HG02943 (cell line): ENCODE measurements around the gene BAIAP2.
"Not testable (repeated sequence)": the region's sequence is repeated elsewhere in the genome, so short reads cannot be mapped to it uniquely, and the experiment has no call there.

Experiments used
- ATAC-seq: cut with Tn5 transposase; IDR thresholded peaks from one replicate; pipeline ENCODE4 v1.9.1; 2021; ENCODE audit warnings: mild to moderate bottlenecking, low read depth, moderate library complexity; ENCODE audit not compliant: unreplicated experiment

BAIAP2 gene

GRCh38 chr17:81151278-81151677, 116.3 kb downstream of the BAIAP2 start:
- no peak for ATAC-seq

DNA sequence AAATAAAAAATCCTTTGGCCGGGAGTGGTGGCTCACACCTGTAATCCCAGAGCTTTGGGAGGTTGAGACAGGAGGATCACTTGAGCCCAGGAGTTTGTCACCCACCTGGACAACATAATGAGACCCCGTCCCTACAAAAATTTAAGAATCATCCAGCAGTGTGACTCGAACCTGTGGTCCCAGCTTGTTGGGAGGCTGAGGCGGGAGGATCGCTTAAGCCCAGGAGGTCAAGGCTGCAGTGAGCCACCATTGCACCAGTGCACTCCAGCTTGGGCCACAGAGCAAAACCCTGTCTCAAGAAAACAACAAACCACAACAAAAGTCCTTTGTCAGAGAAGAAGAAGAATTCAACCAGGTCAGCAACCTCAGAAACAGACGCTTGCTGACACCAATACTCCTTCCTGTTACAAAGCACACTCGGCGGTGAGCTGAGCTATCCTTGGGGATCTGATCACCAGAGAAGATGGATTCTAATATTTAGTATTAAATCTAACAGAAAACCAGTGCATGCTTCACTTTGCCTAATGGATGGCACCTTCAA, 117.4 kb downstream of the BAIAP2 start:
- no peak for ATAC-seq

DNA sequence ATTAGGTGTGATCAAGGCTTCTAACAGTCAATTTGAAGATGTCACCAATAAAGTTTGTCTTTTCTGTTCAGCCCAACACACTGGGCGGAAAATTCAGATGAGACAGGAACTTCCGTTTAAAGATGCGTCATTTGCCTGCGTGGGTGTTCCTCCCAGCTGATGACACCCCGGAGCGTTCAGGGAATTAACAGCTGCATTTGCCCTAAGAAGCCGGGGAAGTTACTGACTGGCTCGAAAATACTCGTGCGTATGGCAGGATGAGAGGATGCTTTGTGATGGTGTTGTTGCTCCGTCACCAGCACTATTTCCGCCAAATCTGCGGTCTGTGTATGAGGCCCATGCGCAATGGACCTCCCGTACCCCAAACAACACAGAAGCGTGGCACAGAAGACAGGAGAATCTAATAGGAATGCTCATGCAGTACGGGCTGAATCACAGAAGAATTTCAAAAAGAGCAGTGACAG, 118.4 kb downstream of the BAIAP2 start:
- no peak for ATAC-seq

- ATAC-seq: not testable (repeated sequence)
Measured at GRCh38 chr17:81154016-81154415, 119.1 kb downstream of the BAIAP2 start.

GRCh38 chr17:81154961-81155360, 120.0 kb downstream of the BAIAP2 start:
- ATAC-seq: no peak

DNA sequence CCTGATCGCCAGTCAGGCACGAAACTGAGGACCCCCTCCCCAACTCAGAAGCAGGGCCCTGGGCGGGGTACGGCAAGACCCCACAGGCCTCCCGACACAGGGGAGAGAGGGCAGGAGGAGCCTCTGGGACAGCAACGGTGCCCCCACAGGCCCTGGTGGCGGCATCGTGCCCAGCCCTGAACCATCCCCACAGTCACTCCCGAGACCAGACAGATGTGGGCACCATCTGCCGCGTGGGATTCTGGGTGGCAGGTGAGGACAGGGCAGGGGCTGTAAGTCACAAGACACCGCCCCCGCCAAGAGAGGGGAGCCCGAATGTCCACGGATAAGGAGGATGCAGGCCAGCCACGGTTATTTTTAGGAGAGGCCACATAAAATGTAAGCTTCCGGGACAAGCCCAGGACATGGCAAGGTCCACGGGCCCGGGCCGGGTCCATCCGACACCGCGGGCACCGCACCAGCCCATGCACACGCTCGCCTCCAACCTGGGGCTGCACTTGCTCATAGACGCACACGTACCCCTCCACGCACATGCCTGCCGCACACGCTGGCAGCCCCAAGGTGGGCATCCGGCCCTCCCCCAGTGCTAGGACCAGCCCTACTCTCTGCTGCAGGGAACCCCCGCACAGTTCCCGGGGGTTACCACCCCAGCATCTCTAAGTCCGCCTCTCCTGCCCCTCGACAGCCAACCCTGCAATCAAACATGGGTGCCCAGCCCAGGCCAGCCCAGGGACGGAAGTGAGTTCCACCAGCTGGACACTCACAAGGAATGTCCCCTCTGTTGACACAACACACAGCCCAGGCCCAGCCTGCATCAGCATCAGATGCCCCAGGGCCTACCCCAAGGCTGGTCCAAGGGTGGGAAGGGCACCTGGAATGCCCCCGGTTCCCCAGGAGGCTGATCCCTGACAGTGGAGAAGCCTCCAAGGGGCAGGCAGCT, 122.2 kb downstream of the BAIAP2 start:
- no peak for ATAC-seq

- no peak for ATAC-seq
Measured at GRCh38 chr17:81157848-81158687, 123.1 kb downstream of the BAIAP2 start.

DNA sequence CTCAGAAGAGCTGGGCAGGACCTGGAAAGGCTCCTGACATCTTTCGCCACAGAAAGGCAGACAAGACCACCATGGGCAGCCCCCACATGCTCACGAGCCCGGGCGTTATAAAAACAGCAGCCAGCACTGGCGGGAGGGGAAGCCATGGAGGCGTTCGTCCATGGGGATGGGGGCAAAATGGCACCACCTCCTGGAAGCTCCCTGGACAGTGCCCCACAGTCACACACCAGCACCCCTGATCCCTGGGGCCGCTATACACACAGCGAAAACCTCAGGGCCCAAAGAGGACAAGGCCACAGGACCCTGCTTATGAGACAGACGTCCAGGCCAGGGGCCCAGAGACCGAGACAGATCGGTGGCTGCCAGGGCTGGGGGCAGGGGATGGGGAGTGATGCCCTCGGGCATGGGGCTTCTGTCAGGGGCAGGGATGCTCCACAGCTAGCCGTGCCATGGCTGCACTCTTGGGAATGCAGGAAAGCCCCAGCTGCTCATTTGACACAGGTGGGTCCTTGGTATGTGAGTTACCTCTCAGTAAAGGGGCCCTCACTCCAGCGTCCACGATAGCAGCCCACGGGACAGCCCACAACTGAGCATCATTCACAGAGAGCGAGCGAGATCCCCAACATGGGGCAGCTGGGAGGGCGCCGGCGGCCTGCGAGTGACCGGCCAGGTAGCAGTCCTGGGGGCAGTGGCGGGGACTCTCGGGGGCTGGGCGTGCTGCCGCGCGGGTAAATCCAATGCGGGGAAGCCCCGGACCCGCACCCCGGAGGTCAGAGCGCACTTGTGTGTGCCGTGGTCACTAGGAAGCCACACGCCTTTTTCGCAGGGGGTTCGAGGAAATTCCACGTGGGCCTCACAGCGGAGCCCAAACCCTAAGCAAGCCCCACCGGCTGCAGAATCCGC, 124.0 kb downstream of the BAIAP2 start:
- ATAC-seq: no peak

DNA sequence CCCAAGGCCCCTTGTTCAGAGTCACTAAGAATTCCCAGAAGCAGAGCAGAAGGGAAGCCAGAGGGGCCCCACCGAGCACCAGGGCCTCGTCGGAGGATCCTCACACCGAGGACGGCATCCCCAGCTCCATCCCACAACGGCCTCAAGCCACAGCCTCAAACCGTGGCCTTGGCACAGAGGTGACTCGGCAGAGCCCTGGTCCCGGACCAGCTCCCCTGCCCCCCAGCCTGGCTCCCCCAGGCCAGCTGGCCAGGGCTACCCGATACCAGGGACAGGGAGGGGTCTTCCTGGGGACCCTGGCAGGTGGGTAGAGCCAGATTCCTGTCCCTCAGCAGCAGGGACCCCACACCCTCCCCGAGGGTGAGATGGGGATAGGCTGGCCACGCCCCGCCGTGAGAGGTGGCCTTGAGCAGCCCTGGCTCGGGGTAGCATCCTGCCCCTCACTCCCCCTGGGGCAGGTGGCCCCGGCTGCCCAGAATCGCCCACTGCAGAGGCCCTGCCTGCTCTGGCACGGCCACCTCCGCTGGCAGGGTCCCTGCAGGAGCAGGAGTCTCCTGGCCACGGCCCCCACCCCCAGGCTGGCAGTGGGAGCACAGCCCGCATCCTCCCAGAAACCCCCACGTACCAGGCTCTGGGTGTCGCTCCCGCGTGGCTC, 124.8 kb downstream of the BAIAP2 start:
- ATAC-seq: no peak

DNA sequence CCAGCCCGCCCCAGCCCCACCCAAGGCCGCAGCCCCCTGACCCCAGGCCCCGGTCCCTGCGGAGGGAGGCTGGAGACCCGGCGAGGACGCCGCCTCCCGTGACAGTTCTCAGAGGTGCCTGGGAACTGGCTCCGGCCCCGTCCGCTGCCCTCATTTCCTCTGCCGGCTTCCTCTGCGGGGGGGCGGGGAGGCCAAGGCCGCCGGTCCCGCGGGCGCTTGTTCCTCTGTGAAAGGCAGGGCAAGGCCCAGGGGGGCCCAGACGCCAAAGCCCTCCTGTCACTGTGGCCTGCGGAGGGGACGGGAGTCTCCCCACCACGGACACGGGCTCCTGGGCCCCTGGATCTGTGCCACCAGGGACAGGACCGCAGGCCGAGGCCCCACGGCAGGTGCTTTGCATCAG, 125.4 kb downstream of the BAIAP2 start:
- ATAC-seq: no peak

DNA sequence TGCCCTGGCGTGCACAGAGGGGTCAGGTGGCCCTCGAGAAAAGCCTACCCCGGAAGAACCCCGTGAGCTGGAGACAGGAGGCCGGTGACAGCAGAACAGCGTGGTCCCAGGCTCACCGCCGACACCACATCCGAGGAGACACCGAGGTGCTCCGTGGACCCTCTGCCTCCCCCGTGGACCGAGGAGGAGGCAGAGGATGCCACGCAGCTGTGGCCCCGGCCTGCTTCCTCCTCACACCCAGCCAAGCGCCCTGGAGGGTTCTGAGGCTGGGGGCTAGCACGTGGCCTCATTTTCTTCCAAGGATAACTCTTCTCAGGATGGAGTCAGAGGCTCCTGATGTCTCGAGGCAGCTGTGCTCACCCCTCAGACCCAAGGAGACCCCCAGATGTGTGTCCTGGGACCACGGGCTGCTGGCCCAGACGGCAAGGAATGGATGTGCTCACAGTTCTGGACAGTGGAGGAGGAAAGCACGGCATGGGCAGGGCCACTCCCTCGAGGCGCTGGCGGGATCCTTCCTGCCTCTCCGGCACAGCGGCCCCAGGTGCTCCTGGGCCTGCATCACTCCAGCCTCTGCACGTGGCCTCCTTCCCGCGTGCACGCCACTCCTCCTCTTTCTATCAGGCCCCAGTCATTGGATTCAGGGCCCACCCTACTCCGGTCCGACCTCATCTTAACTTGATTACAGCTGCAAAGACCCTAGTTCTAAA, 125.9 kb downstream of the BAIAP2 start:
- no peak for ATAC-seq

- no peak for ATAC-seq
Measured at GRCh38 chr17:81161536-81161935, 126.6 kb downstream of the BAIAP2 start.

- ATAC-seq: no peak
Measured at GRCh38 chr17:81161972-81162371, 127.0 kb downstream of the BAIAP2 start.

DNA sequence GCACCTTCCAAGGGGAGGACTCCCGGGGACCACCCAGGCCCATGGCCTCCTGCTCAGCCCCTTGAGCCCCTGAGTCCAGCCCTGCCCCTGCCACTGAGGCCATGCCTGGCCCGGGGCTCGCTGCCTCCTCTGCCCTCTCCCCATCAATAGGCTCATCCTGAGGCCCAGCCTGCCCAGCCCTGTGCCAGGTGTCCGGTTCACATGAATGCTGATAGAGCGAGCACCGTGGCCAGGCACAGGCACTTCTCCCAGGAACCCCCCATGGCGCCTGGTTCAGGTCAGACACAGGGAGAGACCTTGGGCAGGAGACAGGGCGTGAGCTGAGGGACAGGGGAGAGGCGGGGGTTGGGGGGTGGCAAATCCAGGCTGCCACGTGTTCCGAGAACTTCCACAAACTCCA, 127.5 kb downstream of the BAIAP2 start:
- ATAC-seq: no peak

GRCh38 chr17:81163051-81163695, 128.2 kb downstream of the BAIAP2 start:
- ATAC-seq: no peak

GRCh38 chr17:81163703-81164370, 128.9 kb downstream of the BAIAP2 start:
- ATAC-seq: no peak

DNA sequence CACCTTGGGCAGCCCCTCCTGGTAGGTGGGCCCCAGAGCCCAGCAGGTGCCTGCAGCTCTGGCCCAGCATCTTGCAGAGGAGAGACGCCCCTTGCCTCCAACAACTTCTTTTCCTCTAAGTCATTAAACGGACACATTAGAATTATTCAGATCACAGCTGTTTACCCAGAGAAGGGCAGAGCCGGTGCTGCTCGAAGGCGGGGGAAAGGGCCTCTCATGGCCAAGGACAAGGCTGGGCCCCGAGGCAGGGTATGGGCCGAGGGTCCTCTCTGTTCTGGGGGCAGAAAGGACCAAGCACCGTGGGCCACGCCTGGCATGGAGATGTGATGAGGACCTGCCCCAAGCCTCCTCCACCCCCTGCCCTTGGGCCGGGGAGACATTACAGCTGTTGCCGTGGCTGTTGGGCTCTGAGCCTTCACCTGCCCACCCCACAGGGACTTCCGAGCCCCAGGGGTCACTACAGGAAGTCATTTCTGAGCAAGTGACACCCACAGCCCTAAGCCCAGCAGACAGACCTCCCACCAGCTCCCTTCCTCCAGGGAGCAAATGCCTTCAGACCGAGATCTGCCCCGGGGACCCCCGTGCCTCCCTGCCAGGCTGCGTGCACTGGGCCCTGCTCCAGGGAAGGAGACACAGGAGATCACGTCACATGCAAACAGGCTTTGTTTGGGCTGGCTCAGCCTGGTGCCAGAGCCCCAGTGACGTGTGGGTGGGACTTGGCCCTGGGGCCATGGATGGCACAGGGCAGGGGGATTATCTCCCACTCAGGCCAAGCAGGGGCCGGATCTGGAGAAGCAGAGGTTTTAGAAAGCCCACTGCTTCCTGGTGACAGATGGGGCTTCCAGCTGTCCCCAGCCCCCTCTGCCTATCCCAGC, 129.7 kb downstream of the BAIAP2 start:
- ATAC-seq: no peak
